Neutrophil (primary cell): ENCODE results near the gene ACP1.

Experiments
- H3K27ac ChIP-seq: fragments of 200-600 bp; sonication (generic); 2 replicates; pipeline ENCODE4 v1.5.1; 2016; ENCODE audit warnings: mild to moderate bottlenecking, moderate library complexity
- H3K27me3 ChIP-seq: fragments of 200-600 bp; sonication (generic); 2 replicates; pipeline ENCODE4 v1.6.0; 2016; ENCODE audit warnings: mild to moderate bottlenecking
- H3K36me3 ChIP-seq: fragments of 200-600 bp; sonication (generic); 2 replicates; pipeline ENCODE4 v1.5.1; 2017
- H3K4me1 ChIP-seq, 2 experiments: fragments of 200-600 bp in 1 of 2; sonication (generic) in 1 of 2; 1 replicate in 1 of 2; 2 replicates in 1 of 2; pipeline versions ENCODE4 v1.5.1 to v1.6.1; 2013 to 2016; ENCODE audit warnings: low read depth in 1 of 2, low read length in 1 of 2, mild to moderate bottlenecking in 1 of 2, moderate library complexity in 1 of 2; ENCODE audit not compliant: control insufficient read depth in 1 of 2, insufficient read depth in 1 of 2
- H3K4me3 ChIP-seq, 2 experiments: fragments of 200-600 bp in 1 of 2; sonication (generic) in 1 of 2; 1 replicate in 1 of 2; 2 replicates in 1 of 2; pipeline ENCODE4 v1.5.1; 2013 to 2016; ENCODE audit warnings: low read depth in 1 of 2, low read length in 1 of 2, mild to moderate bottlenecking in 1 of 2, moderate library complexity in 1 of 2
- H3K9me3 ChIP-seq: fragments of 200-600 bp; sonication (generic); 2 replicates; pipeline ENCODE4 v1.5.1; 2016
- TF ChIP-seq, protein P1 (sequence below): fragments of 200-600 bp; sonication (generic); IDR thresholded peaks from 2 replicates; pipeline ENCODE4 v1.5.1; 2016; ENCODE audit warnings: antibody characterized with exemption

The ACP1 gene

DNA sequence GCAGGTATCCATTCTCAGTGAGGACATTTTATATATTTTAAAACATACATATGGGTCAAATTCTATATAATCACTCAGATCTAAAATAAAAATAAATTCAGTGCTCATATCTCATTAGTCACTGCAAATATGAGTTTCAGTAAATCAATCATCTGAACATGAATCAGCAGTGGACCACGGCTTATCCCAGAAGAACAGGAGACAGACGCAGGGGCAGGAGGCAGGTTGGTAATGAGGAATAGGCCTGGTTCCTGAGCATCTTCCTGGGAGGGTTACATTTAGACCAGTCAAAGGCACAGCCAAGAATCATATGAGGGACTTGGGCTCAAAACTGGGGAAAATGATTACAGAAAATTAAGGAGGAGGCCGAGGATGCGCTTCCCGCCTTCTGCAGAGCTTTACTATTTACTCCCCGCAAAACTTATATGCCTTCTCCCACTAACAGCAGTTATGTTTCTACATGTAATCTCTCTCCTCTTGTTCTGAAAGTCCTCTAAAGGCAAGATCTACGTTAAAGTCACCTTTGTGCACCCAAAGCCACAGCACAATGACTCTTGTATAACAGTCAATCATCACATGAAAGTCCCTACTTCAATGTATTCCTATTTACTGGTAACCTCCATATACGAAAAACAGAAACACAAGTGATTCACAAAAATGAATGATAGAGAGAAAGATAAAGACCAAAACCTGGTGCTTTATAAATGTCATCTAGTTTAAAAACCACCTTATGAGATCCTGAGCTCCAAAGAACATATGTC, 36.0 kb upstream of the ACP1 start:
- Histone ChIP-seq H3K4me1 (no peaks in the 10 kb centered on the region), H3K4me3 (no peak overlapping the region), H3K27ac (no peak overlapping the region), H3K9me3 (peaks cover 4% of the 10 kb centered on the region), H3K36me3 (peaks cover 24% of the 10 kb centered on the region), H3K27me3 (no peaks in the 10 kb centered on the region)
- TF ChIP-seq, protein P1, sequence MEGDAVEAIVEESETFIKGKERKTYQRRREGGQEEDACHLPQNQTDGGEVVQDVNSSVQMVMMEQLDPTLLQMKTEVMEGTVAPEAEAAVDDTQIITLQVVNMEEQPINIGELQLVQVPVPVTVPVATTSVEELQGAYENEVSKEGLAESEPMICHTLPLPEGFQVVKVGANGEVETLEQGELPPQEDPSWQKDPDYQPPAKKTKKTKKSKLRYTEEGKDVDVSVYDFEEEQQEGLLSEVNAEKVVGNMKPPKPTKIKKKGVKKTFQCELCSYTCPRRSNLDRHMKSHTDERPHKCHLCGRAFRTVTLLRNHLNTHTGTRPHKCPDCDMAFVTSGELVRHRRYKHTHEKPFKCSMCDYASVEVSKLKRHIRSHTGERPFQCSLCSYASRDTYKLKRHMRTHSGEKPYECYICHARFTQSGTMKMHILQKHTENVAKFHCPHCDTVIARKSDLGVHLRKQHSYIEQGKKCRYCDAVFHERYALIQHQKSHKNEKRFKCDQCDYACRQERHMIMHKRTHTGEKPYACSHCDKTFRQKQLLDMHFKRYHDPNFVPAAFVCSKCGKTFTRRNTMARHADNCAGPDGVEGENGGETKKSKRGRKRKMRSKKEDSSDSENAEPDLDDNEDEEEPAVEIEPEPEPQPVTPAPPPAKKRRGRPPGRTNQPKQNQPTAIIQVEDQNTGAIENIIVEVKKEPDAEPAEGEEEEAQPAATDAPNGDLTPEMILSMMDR = no peak

DNA sequence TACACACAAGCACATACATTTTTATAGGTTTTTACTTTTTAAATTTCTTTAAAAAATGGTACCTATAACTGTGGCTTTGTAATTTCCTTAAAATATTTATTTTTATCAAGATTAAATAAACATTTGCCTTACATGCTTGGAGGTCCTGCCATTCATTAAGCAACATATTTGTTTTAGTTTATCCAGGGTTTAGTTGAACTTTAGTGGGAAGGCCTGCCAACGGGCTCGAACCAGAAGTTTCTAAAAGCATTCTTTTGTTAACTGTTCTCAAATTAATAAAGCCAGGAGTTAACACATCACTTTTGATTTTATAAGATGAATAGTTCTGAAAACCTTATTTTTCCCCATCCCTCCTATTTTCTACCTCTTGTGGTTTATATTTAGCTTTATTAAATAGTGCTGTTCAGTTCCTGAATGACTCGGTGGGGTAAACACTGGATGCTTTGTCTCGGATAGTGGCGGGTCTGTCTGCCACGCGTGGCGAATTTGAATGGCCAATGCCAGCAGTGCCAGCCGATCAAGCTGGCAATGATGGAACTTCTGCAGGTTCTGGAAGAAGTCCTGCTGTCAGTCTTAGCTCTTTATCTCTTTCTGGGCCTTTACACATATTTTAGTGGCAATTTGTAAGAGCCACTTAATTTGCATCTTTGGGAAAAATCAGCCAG, 33.1 kb upstream of the ACP1 start:
- peaks cover 3% of the 10 kb centered on the region for H3K9me3 ChIP-seq
- H3K4me1 ChIP-seq = no peaks in the 10 kb centered on the region
- H3K27me3 ChIP-seq = no peaks in the 10 kb centered on the region
- H3K4me3 ChIP-seq = no peak overlapping the region
- TF ChIP-seq, protein P1 = no peak
- H3K27ac ChIP-seq = no peak overlapping the region
- H3K36me3 ChIP-seq = peaks cover 20% of the 10 kb centered on the region

DNA sequence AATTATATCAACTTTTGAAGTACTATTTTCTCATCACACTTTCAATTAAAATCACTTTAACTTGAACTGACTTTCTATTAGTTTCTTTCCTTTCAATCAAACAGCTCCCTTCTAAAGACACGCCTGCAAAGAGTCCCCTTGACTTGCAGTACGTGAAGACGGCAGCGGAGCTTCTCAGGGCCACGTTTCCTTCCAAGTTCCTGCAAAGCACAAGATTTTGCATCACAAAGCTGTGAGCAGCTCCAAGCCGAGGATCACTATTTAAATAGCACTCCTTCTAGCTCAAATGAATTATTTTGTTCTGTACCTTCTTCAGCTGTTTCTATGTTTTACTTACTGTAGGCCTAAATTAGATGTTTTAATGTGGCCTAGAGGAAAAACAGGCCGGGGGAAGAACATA, 31.7 kb upstream of the ACP1 start:
- H3K27ac ChIP-seq = no peak overlapping the region
- peaks cover 16% of the 10 kb centered on the region for H3K36me3 ChIP-seq
- H3K4me1 ChIP-seq = no peaks in the 10 kb centered on the region
- H3K4me3 ChIP-seq = no peak overlapping the region
- TF ChIP-seq, protein P1 = no peak
- H3K9me3 ChIP-seq = no peaks in the 10 kb centered on the region
- no peaks in the 10 kb centered on the region for H3K27me3 ChIP-seq

DNA sequence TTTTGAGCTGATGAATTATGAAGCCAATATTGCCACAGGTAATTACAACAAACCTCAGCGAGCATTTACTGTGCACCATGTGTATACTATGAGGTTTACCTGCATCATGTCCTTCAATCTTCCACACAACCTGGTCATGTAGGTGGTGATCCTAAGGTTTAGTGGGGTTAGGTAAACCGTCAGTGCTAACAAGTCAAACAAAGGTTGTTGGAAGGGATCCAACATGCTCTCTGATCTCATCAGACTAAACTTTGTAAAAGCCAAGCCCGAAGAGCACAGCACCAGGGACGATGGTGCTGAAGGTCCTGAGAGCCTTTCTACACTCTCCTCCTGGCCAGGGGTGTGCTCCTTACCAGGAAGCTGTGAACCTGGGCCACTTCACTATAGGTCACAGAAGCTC, 30.3 kb upstream of the ACP1 start:
- H3K4me3 ChIP-seq = no peak overlapping the region
- TF ChIP-seq, protein P1 = no peak
- no peak overlapping the region for H3K27ac ChIP-seq

DNA sequence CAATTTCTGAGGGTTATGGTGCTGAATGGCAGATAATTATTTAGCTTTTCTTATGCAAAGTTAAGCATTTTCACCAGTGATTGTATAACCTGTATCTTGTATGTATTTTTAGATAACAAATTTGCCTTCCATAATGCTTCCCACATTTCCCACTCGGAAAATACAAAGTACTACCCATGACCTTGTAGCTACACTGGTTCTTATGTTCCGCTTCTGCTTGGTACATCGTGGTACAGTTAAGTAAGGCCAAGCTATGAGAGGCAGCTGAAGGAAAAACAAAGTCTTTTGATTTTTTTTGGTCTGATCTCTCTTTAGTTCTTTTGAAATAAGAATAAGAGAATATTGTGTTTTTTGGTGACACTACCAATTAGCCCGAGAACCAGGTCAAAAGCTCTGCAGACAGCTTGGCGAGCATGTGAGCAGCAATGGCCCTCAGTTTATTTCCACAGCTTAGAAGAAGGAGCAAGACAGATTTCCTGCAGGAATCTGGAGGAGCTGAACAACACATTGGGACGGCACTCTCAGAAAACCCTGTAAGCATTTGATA, 27.7 kb upstream of the ACP1 start:
- H3K4me1 ChIP-seq = no peaks in the 10 kb centered on the region
- H3K27me3 ChIP-seq = no peaks in the 10 kb centered on the region
- TF ChIP-seq, protein P1 = no peak
- no peaks in the 10 kb centered on the region for H3K9me3 ChIP-seq
- H3K36me3 ChIP-seq = no peaks in the 10 kb centered on the region
- no peak overlapping the region for H3K27ac ChIP-seq
- H3K4me3 ChIP-seq = no peak overlapping the region

More for the DNA sequence above, 30.3 kb upstream of the ACP1 start:
- peaks cover 11% of the 10 kb centered on the region for H3K36me3 ChIP-seq
- H3K27me3 ChIP-seq = no peaks in the 10 kb centered on the region
- H3K9me3 ChIP-seq = no peaks in the 10 kb centered on the region
- no peaks in the 10 kb centered on the region for H3K4me1 ChIP-seq
